ENCODE data around the gene WDR54. TPM values are rescaled to one million over a fixed set of nuclear protein-coding genes. Genes with fewer than 3 reads are reported as not detected.
"Not testable (repeated sequence)": the region's sequence is repeated elsewhere in the genome, so short reads cannot be mapped to it uniquely, and the experiment has no call there.

WDR54 gene
- total RNA-seq, 1 donor from 2014 or later, result 11.3 TPM

GRCh38 chr2:74406035-74406434 is 15.5 kb upstream of the WDR54 start:
- no peak for DNase-seq (ENCODE audit: low spot score)

GRCh38 chr2:74407682-74408081 is 13.8 kb upstream of the WDR54 start:
- no peak for DNase-seq (ENCODE audit: low spot score)

- DNase-seq (ENCODE audit: low spot score), result no peak
These were observed 8.4 kb upstream of the WDR54 start for GRCh38 chr2:74413001-74413698.

DNA sequence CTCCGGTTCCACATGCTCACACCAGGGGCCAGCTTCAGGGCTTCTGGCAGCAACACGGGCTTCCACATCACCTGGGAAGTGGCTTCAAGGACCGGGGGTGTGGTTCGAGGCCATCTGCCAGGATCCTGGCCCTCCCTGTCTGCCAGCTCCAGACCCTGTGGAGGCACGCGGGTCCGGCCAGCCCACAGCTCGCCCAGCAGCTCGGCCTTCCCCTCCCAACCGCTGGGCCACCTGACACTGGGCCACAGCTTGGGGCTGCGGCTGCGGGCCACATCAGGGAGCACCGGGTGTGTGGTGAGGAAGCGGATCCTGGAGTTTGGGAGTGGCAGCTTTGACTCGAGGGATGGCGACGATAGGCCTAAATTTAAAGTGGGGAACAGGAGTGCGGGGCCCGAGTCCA is 7.1 kb upstream of the WDR54 start:
- no peak for DNase-seq (ENCODE audit: low spot score)

DNA sequence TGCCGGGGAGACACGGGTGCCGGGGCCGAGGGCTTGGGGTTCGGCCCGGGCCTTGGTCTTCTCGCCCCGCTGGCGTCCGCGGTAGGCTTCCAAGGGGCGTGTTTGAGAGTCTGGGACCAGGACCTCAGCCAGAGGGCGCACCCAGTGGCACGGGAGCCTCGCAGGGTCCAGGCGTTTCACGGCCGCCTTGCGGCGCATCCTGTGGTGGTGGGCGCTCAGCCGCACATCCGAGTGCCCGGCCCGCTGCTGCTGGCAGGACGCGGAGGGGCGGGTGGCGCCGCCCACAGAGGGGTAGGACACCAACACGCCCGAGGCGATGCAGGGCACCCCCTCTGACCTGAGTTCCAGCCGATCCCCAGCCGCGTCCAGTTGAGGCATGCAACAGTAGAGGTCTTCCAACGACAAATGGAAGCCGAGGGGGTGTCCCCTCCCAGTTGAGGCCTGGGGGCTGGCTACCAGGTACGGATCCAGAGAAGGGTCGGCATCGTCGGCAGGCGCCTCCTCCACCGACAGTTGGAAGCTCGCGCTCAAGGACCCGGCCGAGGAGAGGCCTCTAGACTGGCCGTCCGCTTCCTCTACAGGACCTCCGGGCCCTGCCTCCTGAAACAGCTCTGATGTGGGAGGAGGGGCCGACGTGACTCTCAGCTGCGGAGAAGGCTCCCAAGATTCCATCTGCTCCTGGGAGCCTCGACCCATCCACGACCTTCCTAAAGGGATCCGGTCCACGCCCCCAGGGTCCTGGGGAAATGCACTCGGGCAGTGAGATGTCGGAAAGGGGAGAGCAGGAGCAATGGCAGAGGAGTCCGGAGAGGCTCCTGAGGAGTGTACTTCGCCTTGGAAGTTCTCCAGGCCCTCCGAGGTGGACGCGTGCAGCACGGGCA is 6.4 kb upstream of the WDR54 start:
- no peak for DNase-seq (ENCODE audit: low spot score)

DNA sequence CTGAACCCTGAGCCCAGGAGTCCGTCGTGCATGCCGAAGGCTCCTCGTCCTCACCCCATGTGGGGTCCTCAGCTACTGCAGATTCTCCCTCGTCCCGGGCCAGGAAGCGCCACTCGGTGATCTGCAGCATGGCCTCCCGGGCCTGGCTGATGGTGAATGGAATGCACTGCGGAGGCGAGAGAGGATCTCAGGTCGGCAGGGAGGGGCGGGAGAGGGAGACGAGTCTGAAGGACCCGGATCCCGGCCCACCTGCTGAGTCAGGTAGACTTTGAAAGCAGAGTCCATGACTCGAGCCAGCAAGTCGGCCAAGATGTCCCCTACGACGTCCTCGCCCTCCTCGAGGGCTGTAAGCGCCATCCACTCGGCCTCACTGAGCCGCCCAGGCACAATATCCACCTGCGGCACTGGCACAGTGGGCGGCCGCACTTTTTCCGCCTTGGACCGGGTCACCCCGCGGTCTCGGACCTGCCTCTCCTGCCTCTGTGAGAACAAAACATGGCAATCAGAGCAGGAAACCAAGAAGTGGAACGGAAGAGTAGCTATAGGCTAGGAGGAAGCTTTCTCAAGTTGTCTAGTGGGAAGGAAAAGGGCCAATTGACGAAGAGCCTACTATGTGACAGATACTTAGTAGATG is 5.7 kb upstream of the WDR54 start:
- no peak for DNase-seq (ENCODE audit: low spot score)

DNA sequence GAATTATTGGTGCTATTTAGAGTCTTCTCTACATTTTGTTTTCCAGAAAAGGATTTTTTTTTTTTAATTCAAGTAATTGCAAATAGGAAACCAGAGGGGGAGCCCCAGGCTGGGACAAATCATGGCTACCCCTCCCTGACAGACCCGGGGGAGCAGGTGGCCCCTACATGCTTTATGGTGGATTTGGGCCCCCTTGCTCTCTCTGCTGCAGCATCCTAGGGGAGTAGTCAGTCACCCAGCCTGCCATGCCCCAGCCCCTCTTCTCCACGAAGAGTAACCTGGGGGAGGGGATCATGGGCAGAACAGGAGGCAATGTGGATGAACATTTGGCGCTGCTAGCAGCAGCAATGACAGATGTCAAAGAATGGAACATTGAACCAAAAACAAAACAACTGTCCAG is 4.8 kb upstream of the WDR54 start:
- no peak for DNase-seq (ENCODE audit: low spot score)

DNA sequence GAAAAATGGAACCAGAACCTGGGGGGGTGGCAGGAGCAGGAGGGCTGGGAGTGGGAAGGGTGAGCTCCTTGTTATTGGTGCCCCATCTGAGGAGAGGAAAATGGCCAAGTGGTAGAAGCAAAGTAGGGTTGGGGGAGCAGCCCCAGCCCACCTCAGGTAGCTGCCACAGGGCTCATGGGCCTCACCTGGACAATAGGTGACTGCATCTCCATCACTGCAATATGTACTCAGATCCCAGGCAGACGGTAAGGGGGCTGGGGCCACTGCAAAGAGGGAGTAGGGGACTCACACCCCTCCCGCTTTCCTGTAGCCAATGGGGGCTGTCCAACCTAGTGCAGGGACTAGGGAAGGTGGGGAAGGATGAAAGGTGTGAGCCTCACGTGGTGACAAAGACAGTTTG is 4.3 kb upstream of the WDR54 start:
- no peak for DNase-seq (ENCODE audit: low spot score)

DNA sequence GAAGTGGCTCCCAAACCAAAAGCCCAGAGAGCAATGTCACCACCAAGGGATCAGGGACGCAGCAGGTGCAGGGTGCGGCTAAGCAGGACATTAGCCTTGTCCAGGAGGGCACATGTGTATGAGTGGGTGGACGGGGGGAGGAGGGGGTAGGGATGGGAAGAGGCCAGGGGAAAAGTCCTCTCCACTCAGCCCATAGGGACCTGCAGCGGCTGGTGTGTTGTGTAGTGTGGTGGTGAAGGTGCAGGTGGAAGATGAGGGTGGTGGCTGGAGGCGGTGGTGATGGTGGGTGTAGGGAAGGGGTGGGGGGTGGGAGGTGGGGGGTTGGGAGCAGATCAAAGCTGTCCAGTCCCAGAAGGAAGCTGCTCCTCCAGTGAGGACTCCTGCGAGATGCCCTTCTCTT is 3.8 kb upstream of the WDR54 start:
- DNase-seq (ENCODE audit: low spot score), result no peak

DNA sequence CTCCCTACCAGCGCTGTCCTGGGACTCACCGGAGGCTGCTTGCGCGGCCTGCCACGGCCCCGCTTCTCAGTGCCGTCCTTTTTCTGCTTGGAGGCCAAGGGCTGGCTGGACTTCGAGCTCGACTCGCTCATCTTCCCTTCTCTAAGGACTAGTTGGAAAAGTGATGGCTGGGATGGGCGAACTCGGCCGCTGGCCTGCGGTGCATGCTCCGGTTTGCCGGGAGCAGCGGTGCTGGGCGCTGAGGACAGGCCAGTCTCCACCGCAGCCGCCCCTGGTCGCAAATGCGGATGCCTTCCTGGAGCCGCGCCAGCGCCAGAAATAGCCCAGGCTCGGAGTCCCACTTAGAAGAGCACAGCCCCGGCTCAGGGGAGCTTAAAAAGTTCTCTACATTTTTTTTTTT is 3.2 kb upstream of the WDR54 start:
- DNase-seq (ENCODE audit: low spot score), result no peak

DNA sequence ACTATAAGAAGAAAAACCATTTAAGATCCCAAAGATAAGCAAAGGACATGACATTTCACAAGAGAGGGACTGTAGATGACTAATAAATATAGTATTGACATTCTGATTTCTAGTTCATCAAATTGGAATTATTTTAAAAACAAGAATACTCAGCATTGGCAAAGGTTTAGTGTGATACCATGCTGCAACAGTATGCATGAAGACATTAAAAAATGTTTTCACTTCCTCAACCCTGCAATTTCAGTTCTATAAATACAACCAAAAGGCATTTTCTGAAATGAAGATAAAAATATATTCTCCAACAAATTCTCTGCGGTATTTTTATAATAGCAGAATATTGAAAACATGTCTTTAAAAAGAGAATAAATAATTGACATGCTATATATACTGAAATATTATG is 2.2 kb upstream of the WDR54 start:
- no peak for DNase-seq (ENCODE audit: low spot score)

GRCh38 chr2:74420006-74420405 is 1.5 kb upstream of the WDR54 start:
- no peak for DNase-seq (ENCODE audit: low spot score)

- DNase-seq (ENCODE audit: low spot score), result not testable (repeated sequence)
These were observed 957 bp upstream of the WDR54 start for GRCh38 chr2:74420443-74421103.

DNA sequence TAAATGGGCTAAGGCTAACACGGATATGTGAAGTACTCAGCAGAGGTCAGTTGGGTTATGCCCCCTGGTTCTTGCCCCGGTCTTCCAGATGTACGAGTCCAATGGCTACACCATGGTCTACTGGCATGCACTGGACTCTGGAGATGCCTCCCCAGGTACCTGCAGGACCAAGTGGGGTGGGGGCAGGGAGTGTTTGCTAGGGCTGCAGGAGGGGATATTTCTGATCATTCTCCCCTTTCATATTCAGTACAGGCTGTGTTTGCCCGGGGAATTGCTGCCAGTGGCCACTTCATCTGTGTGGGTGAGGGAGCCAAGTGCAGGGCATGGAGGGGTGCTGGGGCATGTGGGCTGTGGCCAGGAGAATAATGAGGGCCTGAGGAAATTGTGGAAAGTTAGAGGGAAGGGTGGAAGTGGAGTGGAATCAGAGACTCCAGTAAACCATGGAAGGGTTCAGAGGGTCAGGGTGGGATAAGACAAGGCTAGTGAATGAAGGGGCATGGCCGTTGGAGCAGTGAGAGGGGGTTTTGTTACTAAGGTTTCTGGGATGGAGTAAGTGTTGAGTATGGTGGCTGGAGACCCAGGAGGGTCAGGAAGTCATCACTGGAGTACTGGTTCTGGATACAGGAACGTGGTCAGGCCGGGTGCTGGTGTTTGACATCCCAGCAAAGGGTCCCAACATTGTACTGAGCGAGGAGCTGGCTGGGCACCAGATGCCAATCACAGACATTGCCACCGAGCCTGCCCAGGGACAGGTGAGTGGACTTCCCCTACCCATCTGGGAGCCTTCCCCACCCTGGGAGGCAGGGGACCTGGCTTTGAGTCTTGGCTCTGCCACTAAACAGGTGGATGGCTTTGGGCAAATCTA is 1.9 kb downstream of the WDR54 start:
- no peak for DNase-seq (ENCODE audit: low spot score)

- DNase-seq (ENCODE audit: low spot score), result no peak
These were observed 2.8 kb downstream of the WDR54 start for GRCh38 chr2:74424139-74424992.

DNA sequence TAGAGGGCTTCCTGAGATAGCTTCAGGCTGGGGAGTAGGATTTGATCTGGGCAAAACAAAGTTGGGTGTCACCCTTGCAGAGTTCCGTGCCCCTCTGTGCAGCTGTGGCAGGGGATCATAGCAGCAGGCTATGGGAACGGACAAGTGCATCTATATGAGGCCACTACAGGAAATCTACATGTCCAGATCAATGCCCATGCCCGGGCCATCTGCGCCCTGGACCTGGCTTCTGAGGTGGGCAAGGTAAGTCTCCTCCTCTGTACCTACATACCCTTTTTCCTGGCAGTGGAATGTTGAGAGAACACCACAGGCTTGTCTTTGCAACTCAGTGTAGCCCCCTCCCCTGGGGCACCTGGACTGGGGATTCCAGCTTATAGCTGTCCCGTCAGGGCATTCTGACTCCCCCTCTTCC is 3.5 kb downstream of the WDR54 start:
- DNase-seq (ENCODE audit: low spot score), result no peak

GRCh38 chr2:74425523-74425922 is 4.0 kb downstream of the WDR54 start:
- no peak for DNase-seq (ENCODE audit: low spot score)

DNA sequence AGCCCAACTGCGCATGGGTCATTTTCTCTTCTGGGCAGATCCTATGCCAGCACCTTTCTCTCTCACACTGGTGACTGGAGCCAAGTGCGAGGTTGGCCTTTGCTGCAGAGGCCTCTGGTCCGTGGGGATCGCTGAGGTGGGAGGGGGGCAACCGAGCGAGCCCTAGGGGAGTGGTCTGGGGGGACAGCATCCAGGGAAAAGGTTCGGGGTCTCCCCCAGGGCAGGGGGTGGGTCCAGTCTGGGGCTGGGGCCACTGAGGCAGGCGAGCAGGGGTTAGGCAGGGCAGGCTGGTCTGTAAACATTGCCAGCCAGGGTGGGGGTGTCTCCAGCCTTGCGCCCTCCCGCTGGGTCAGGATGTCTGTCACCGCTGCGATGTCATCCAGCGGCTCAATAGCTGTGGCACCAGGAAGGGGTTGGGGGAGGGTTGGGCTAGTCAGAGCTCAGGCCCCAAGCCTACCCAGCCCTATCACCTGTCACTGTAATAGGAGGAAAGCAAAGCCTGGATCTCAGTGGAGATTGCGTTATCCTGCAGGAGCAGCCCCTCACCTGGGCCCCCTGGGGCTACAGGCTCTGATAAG is 4.7 kb downstream of the WDR54 start:
- DNase-seq (ENCODE audit: low spot score), result no peak

GRCh38 chr2:74427551-74427950 is 6.0 kb downstream of the WDR54 start:
- DNase-seq (ENCODE audit: low spot score), result no peak

DNA sequence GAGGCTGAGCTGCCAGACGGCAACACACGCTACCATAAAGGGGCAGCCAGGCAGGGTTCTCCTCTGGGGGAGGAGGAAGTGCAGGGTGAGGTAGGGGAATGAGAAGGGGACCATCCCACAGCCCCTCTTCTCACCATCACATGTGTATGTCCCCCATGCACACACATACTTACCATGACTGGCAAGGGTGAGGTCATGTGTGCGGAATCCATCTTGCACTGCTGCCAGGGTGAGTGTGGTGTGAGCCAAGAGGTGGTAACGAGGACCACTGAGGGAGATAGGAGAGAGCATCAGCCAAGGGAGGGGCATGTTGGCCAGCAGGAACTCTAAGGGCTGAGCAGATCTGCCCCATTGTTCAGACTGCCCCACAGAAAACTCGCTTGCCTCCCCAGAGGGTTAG is 7.1 kb downstream of the WDR54 start:
- DNase-seq (ENCODE audit: low spot score), result no peak
